WTC11 (cell line): ENCODE data around the gene OPCML. TPM values are rescaled to one million over a fixed set of nuclear protein-coding genes. Genes with fewer than 3 reads are reported as not detected.

Experiments used
- ATAC-seq: fragments of 200-7000 bp; cut with Tn5 transposase; 2 replicates; pipeline ENCODE4 v1.10.0; 2021; ENCODE audit warnings: mild to moderate bottlenecking, moderate library complexity
- CTCF ChIA-PET: fragments of 300-600 bp; sonication (Branson Sonifier 250); formaldehyde crosslinking; loops from one replicate; lab custom pipeline; 2021; ENCODE audit warnings: antibody characterized with exemption; lab: Charles Lee
- POLR2A ChIA-PET: fragments of 350-600 bp; sonication (Branson Sonifier 250); formaldehyde crosslinking; loops from one replicate; lab custom pipeline; 2021; ENCODE audit warnings: antibody characterized with exemption; lab: Charles Lee
- DNase-seq: peaks from one replicate; pipeline ENCODE4 v3.0.0; 2021; ENCODE audit warnings: low spot score
- H3K27ac Mint-ChIP-seq: 2 replicates; pipeline ENCODE4 v1.8.0; 2021; ENCODE audit warnings: mixed read lengths
- H3K27me3 Mint-ChIP-seq: 2 replicates; pipeline ENCODE4 v1.8.0; 2021; ENCODE audit warnings: low read depth, mild to moderate bottlenecking, moderate library complexity, mixed read lengths
- H3K36me3 Mint-ChIP-seq: 2 replicates; pipeline ENCODE4 v1.8.0; 2021; ENCODE audit warnings: mixed read lengths
- H3K4me1 Mint-ChIP-seq: 2 replicates; pipeline ENCODE4 v1.8.0; 2022; ENCODE audit warnings: mixed read lengths
- H3K4me3 Mint-ChIP-seq: 2 replicates; pipeline ENCODE4 v1.8.0; 2021; ENCODE audit warnings: mild to moderate bottlenecking, moderate library complexity, mixed read lengths
- H3K9me3 Mint-ChIP-seq: 2 replicates; pipeline ENCODE4 v1.8.0; 2021; ENCODE audit warnings: mixed read lengths
- AFF4 ChIP-seq: sonication (generic); formaldehyde crosslinking; IDR thresholded peaks from 2 replicates; pipeline ENCODE4 v1.8.1; 2023; ENCODE audit warnings: mild to moderate bottlenecking, missing genetic modification reagents, borderline replicate concordance
- ATF1 ChIP-seq: sonication (generic); formaldehyde crosslinking; IDR thresholded peaks from 2 replicates; pipeline ENCODE4 v1.8.1; 2023; ENCODE audit warnings: mild to moderate bottlenecking, moderate library complexity, missing genetic modification reagents
- ERG ChIP-seq: fragments of 250-450 bp; sonication (Bioruptor Pico); IDR thresholded peaks from 2 replicates; pipeline ENCODE4 v1.8.0; 2021; ENCODE audit warnings: mild to moderate bottlenecking
- FOXP4 ChIP-seq: sonication (generic); formaldehyde crosslinking; IDR thresholded peaks from 2 replicates; pipeline ENCODE4 v1.8.0; 2022; ENCODE audit warnings: mild to moderate bottlenecking, missing genetic modification reagents
- IRF1 ChIP-seq: sonication (generic); formaldehyde crosslinking; IDR thresholded peaks from 2 replicates; pipeline ENCODE4 v1.8.0; 2023; ENCODE audit warnings: missing genetic modification reagents
- JAZF1 ChIP-seq: fragments of 250-450 bp; sonication (Bioruptor Pico); IDR thresholded peaks from 2 replicates; pipeline ENCODE4 v1.9.0; 2021; ENCODE audit warnings: moderate library complexity, mild to moderate bottlenecking, inconsistent platforms
- MLX ChIP-seq: sonication (generic); formaldehyde crosslinking; IDR thresholded peaks from 2 replicates; pipeline ENCODE4 v1.8.1; 2023; ENCODE audit warnings: mild to moderate bottlenecking, missing genetic modification reagents, moderate library complexity
- NFATC4 ChIP-seq: fragments of 250-450 bp; sonication (Bioruptor Pico); IDR thresholded peaks from 2 replicates; pipeline ENCODE4 v1.9.0; 2021; ENCODE audit warnings: mild to moderate bottlenecking
- RELA ChIP-seq: sonication (generic); formaldehyde crosslinking; IDR thresholded peaks from 2 replicates; pipeline ENCODE4 v1.8.1; 2022; ENCODE audit warnings: missing genetic modification reagents, mild to moderate bottlenecking, borderline replicate concordance
- TCF7 ChIP-seq: sonication (generic); formaldehyde crosslinking; IDR thresholded peaks from 2 replicates; pipeline ENCODE4 v1.8.0; 2022; ENCODE audit warnings: mild to moderate bottlenecking, low read depth, missing genetic modification reagents, moderate library complexity
- ZNF263 ChIP-seq: sonication (generic); formaldehyde crosslinking; IDR thresholded peaks from 2 replicates; pipeline ENCODE4 v1.8.1; 2022; ENCODE audit warnings: low read depth, mild to moderate bottlenecking, moderate library complexity, missing genetic modification reagents
- ZNF512 ChIP-seq: sonication (generic); formaldehyde crosslinking; IDR thresholded peaks from 2 replicates; pipeline ENCODE4 v1.8.1; 2022; ENCODE audit warnings: missing genetic modification reagents, borderline replicate concordance
- ZNF532 ChIP-seq: fragments of 250-450 bp; sonication (Bioruptor Pico); IDR thresholded peaks from 2 replicates; pipeline ENCODE4 v1.9.0; 2021; ENCODE audit warnings: mild to moderate bottlenecking, borderline replicate concordance
- total RNA-seq: library from RNA; stranded (reverse); gene quantifications from 3 replicates; pipeline ENCODE4 v1.2.3, GENCODE V29; 2021

OPCML gene
- total RNA-seq, 1 experiment from 2014 or later: 1.5 TPM

- ATAC-seq (no peak), DNase-seq (no peak)
- Mint-ChIP-seq H3K4me1 (peaks cover 11% of the 10 kb centered on the region), H3K27me3 (no peaks in the 10 kb centered on the region), H3K36me3 (no peaks in the 10 kb centered on the region), H3K27ac (no peak overlapping the region), H3K9me3 (peaks cover 13% of the 10 kb centered on the region), H3K4me3 (no peak overlapping the region)
- ChIA-PET POLR2A (no interaction called here), CTCF (no interaction called here)
- TF ChIP-seq MLX (CRISPR knock-in tag) (no peak), NFATC4 (CRISPR knock-in tag) (no peak), JAZF1 (CRISPR knock-in tag) (no peak), ATF1 (CRISPR knock-in tag) (no peak), ZNF532 (CRISPR knock-in tag) (no peak), ZNF263 (no peak), ERG (CRISPR knock-in tag) (no peak), FOXP4 (CRISPR knock-in tag) (no peak), IRF1 (CRISPR knock-in tag) (no peak), TCF7 (no peak), AFF4 (CRISPR knock-in tag) (no peak), ZNF512 (CRISPR knock-in tag) (no peak), RELA (CRISPR knock-in tag) (no peak)
Observed at GRCh38 chr11:132459736-132460135, 1072.6 kb downstream of the OPCML start.
